ENCODE measurements around the gene LIN7B. TPM values are rescaled to one million over a fixed set of nuclear protein-coding genes. Genes with fewer than 3 reads are reported as not detected.
A peak's percentile ranks its signal among the peaks of the same experiment; 100 is the strongest.

The LIN7B gene
- total and polyA plus RNA-seq, 9 of the 15 experiments (the other 6 are each of a cell fraction or from before 2014, with no cell fraction given), result 0.89 to 15.7 (median 4.0) TPM

GRCh38 chr19:49151267-49152118 is 37.3 kb downstream of the LIN7B start (continued):
- TF ChIP-seq, protein P1, sequence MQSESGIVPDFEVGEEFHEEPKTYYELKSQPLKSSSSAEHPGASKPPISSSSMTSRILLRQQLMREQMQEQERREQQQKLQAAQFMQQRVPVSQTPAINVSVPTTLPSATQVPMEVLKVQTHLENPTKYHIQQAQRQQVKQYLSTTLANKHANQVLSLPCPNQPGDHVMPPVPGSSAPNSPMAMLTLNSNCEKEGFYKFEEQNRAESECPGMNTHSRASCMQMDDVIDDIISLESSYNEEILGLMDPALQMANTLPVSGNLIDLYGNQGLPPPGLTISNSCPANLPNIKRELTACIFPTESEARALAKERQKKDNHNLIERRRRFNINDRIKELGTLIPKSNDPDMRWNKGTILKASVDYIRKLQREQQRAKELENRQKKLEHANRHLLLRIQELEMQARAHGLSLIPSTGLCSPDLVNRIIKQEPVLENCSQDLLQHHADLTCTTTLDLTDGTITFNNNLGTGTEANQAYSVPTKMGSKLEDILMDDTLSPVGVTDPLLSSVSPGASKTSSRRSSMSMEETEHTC (IDR thresholded peaks at IDR 0.05), result 0 out of 2 replicates have a peak, but pooled peaks have one; percentile 22
- TF ChIP-seq YY1 (IDR thresholded peaks at IDR 0.05; ENCODE audit: borderline replicate concordance in 1 of 3, control insufficient read depth in 1 of 3, extremely low read depth in 1 of 3, insufficient read depth in 3 of 3, insufficient read length in 1 of 3, insufficient replicate concordance in 2 of 3, low read depth in 1 of 3, low read length in 2 of 3) (peak in 1 of 3 experiments; percentile 49), TOE1 (IDR thresholded peaks at IDR 0.05; ENCODE audit: borderline replicate concordance) (0 out of 2 replicates have a peak, but pooled peaks have one; percentile 35), TOE1 (CRISPR knock-in tag; IDR thresholded peaks at IDR 0.05; ENCODE audit: borderline replicate concordance, low read depth) (no peak), POLR3A (IDR thresholded peaks at IDR 0.05; ENCODE audit: borderline replicate concordance, extremely low read depth, insufficient read depth, insufficient read length) (no peak), MEF2A (IDR thresholded peaks at IDR 0.05; ENCODE audit: control insufficient read depth, low read depth, low read length) (no peak), MGA (IDR thresholded peaks at IDR 0.05) (peak; percentile 93), POLR2AphosphoS5 (IDR thresholded peaks at IDR 0.05; ENCODE audit: control insufficient read depth, insufficient read depth, low read depth, low read length) (peak; percentile 41; the same call in 1 of the 2 replicates), TEAD4 (IDR thresholded peaks at IDR 0.05; ENCODE audit: low read length) (peak; percentile 15), TEAD4 (CRISPR knock-in tag; IDR thresholded peaks at IDR 0.05; ENCODE audit: borderline replicate concordance) (no peak), SMAD2 (IDR thresholded peaks at IDR 0.05; ENCODE audit: low read depth, low read length) (no peak), RBM39 (optimal IDR thresholded peaks at IDR 0.05; ENCODE audit: low read depth, low read length) (peak; percentile 22)
